T-helper 9 cell (primary cell): Measurements from ENCODE around the gene CNTNAP2.

Experiments used
- DNase-seq: peaks from one replicate; pipeline ENCODE4 v3.0.0-alpha.2; 2020

CNTNAP2 gene

DNA sequence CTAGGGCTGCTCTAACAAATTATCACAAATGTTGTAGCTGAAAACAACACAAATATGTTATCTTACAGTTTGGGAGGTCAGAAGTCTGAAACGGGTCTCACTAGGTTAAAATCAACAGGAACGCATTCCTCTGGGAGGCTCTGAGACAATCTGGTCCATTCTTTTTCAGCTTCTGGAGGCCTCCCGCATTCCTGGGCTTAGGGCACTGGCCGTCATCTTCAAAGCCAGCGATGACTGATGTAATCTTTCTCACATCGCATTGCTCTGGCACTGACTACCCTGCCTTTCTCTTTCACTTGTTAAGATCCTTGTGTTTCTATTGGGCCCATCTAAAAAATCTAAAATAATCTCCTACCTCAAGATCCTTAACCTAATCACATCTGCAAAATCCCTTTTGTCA lies 1402.5 kb downstream of the CNTNAP2 start:
- DNase-seq: no peak

DNA sequence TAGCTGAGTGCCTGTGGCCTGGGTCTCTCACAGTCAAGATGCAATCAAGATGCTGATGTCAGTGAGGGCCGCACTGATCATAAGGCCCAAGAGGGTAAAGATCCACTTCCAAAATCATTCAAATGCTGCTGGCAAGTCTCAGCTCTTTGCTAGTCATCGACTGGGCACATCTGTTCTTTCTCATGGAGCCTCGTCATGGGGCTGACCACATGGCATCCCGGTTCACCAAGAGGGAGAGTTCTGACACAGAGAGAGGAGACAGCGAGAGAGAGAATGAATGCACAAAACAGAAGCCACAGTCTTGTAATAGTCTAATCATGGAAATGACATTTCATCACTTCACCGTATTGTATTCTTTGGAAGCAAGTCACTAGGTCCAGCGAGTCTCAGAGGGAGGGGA lies 1406.5 kb downstream of the CNTNAP2 start:
- no peak for DNase-seq

DNA sequence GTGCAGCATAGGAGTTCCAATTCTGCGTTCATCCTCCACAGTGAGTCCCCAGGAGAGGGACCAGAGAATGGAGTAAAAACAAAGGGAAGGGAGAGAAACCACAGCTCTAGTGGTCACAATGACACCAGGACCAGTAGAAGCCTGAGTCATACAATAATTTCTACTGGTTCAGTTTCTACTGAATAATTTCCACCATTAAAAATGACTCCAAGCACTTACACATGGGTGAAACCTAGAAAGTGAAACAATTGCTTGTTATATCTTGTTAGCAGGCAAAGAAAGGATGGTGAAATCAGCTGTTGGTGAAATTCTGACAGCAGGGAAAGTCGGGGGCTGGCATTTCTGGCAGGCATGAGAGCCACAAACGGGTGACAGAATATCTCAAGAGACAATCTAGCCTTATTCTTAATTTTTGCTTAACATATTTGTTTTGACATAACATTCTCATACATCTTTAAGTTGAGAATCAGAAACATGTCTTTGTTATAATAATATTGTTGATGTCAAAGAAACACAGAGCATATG lies 1408.2 kb downstream of the CNTNAP2 start:
- DNase-seq: no peak

DNA sequence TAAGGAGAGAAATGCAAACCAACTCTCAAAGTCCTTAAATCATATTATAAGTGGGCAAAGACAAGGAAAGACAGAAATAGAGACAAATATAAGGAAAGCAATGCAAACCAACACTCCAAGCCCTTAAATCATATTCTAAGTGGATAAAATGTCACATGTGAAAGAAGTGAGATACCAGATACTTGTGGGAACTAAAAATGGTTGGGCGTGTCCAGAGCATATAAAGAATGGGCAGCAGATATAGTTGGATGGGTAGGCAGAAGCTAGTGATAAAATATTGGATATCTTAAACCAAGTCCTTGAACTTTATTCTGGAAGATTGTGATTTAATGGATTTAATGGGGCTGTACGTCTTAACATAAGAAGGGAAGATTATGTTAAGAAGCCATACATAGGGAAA lies 1408.7 kb downstream of the CNTNAP2 start:
- no peak for DNase-seq

DNA sequence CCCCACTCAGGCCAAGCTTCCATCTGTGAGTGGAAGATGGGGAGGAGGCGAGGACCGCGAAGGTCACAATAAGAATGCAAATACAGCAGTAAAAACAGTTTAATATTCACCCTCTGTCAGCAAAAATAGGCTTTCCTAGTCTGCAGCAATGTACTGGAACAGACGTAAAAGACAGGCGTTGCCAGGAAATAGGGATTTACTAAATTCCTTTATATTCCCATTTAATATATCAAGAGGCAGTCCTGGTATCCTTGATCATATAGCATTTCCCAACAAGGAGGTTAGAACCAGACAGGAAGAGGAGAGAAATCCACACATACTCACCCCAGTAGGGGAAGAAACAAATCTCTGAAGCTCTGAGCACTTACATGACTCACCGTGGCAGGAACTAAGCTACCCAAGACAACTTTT lies 1419.1 kb downstream of the CNTNAP2 start:
- DNase-seq: no peak

DNA sequence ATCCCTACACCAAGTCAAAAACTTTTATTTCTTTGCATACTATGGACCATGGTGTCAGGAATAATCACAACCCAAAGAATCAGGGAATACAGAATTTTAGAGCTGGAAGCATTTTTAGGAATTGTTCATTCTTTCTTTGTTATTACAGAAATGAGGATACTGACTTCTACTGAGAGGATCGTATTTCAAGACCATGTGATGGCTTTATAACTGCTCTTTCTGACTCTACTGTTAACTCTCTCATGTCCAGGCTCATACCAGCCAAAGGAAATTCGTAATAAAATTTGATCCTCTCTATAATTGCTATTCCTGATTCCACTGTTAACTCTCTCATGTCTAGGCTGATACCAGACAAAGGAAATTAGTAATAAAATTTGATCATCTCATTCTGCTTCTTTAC lies 1423.1 kb downstream of the CNTNAP2 start:
- DNase-seq: no peak

DNA sequence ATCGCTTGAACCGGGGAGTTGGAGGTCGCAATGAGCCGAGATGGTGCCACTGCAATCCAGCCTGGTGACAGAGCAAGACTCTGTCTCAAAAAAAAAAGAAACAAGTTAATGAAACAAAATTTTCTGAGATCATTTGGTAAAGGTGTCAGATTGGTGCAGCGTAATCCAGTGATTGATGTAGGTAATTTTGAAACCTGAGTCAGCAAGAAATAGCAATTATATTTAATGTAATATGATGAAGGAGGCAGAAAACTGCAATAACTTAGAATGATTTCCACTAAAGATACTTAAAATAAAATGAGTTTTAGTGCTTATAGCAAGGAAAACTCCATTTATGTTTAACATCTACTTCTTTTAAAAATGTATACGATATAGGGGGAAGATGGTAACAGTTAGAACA lies 1424.1 kb downstream of the CNTNAP2 start:
- no peak for DNase-seq

DNA sequence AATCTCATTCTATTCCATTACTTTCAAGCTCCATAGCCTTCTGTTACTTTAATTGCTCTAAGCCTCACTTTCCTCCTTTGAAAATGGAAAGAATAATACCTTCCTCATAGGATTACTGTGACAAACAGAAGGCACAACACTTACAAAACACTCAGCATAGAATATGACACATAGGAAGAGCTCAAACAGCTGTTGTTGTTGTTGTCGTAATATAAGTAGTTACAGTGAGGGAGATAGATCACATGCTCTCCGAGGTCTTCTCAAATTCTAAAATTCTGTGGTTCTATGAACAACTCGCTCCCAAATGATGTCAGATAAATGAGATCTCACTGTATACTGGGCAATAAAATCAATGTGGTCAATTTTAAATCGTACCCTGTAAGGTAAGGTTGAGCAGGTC lies 1424.7 kb downstream of the CNTNAP2 start:
- no peak for DNase-seq

DNA sequence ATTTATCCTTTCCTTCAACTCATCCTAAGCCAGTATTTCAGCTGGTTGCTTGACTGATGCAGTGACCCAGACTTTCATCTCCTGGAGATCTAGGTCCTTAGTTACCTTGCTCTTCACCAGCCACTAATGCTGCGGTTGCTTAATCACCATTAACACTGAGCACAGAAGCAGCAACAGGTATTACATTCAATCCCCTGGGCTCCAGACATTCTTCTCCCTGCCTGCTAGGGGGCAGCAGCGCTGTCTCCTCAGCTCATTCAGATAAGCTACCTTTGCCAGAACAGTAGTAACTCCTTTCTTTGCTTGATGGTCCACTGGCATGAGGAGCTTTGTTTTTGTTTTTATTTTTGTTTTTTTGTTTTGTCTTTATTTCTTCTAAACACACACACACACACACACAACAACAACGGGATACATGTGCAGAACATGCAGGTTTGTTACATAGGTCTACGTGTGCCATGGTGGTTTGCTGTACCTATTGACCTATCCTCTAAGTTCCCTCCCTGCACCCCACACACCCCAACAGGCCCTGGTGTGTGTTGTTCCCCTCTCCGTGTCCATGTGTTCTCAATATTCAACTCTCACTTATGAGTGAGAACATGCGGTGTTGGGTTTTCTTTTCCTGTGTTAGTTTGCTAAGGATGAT lies 1430.8 kb downstream of the CNTNAP2 start:
- no peak for DNase-seq

DNA sequence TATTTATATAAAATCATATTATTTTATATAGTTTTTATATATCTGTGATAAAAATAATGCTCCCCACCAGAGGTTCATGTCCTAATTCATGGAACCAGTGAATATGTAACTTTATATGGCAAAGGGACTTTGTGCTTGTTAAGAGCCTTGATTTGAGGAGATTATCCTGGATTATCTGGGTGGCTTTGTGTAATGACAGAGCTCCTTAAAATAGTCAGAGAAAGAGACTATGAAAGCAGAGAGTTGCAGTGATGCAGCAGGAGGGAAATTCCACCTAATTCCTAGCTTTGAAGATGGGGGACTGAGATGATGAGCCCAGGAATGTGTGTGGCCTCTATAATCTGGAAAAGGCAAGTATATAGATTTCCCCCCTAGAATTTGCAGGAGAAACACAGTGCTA lies 1439.7 kb downstream of the CNTNAP2 start:
- DNase-seq: no peak

DNA sequence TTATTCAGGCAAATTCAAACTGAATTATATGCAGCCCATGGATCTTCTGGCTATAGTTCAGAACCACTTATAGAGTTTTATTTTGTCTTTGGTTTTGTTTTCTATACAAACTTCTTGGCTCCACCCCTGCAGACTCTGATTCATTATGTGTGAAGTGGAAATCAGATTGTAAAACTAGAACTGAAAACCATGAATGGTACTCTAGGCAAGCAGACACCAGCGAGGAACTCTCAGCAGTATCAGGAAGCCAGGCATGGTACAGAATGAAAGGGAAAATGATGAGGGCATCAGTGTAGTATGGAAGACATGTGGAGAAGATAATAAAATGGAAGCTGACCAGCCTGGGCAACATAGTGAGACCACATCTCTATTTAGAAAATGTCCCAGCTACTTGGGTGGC lies 1447.1 kb downstream of the CNTNAP2 start:
- DNase-seq: no peak

DNA sequence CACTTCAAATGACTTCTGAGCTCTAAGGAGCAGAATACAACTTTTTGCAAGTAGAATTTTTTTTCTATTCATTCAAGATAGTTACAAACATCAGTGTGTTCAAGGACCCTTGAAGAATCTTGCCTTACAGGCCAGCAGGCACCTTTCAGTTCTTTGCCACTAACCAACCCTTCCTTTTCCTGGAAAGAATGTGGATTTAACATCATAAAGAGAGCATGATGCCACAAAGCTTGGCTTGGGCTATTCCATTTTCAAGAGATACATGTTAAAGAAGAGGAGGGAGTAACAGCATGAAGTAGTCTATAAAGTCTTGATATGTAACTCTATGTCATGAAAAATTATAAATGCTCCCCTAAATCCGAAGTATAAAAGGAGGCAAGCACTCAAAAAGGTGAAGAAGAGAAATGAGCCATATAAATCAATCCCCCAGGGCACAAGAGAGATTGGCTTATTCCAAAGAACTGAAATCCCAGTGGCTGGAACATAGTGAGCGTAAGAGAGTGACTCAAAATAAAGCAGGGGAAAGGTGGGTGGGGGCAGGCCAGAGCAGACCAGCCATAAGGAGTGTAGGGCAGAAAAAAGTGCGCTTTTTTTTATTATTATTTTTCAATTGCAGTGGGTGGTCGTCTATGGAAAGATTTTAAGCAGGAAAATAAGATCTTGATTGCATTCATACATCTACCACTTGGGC lies 1448.3 kb downstream of the CNTNAP2 start:
- DNase-seq: no peak

DNA sequence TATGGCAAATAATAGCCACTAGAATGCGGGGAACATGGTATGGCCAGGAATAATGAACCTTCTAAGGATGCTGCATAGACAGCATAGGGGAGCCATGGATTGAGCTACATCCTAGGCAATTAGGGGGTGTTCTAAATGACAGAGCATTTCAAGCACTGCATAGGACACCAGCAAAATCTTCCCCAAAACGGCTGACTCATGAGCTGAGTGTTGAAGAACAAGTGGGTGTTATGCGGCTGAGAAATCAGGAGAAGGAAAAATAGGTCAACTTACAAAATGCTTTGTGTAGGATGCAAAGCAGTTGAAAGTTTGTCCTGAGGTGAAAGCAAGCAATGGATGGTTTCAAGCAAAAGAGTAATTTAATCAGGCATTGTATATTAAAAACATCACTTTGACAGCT lies 1450.4 kb downstream of the CNTNAP2 start:
- no peak for DNase-seq

DNA sequence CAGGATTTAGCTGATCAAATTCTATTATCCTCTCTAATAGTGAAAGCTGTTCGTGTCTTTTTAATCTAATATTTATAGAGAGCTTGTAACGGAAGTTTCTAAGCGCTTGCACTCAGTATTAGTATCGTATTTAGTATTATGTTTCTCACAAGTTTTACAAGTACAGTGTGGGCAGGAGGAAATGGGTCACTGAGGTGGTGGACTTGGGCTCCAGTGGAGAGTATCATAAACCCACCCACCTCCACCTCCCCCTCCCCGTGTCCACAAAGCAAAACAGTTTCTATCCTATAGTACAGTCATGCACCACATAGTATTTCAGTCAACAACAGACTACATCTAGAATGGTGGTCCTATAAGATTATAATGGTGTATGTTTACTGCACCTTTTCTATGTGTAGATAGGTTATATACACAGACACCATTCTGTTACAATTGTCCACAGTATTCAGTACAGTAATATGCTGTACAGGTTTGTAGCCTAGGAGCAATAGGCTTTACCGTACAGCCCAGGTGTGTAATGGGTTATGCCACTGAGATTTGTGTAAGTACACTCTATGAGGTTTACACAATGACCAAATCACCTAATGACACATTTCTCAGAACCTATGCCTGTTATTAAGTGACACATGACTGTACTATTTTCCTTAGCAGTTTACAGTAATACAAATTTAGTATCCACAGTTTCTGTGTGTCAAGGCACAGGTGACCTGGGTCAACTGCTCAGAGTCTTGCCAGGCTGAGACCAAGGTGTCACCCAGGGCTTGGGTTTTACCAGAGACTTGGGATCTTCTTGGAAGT lies 1452.7 kb downstream of the CNTNAP2 start:
- DNase-seq: no peak

DNA sequence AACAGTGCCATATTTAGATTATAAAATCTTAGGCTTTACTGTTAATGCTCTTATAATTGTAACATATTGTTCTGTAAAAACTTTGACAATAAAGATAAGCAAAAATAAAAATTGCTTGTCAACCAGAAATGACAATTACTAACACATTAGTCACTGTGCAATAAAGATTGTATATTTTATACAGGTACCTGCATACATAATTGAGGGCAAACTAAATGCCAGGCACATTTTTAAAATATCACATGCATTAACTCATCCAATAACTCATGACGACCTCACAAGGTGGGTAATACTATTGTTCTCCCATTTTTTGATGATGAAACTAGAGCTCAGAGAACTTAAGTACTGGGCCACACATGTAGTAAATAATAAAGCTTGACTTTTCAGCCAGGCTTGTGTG lies 1453.8 kb downstream of the CNTNAP2 start:
- DNase-seq: no peak

DNA sequence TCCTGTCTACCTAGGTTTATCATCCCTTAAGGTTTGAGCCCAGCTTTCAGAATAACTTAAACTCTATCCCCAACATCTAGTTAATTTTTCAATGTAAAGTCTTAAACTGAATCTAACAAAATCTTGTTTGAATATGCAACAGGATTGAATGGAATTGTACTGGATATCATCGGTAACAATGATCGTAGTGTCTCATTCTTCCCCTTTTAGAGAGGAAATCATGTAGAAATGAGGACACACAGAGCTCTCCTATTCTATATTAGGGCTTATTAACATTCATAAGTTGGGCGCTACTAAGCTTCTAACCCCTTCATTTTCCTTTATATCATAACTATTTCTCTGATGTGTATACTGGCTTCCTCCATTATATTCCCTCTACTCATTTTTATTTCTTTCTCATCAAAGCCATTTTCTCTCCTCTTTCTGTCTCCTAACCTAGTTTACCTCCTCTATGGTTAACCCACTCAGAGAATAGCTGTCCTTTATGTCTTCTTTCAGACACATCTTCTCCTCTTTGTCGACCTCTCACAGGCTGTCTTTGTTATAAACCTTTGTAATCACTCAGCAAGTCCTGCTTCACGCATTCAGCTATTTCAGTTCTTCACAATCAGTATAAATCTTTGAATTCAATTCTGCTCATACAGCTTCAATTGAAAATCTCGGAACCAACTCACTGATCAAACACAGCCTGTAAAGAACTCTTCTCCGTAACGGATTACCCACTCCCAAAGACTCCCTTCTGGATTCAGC lies 1455.0 kb downstream of the CNTNAP2 start:
- DNase-seq: no peak

DNA sequence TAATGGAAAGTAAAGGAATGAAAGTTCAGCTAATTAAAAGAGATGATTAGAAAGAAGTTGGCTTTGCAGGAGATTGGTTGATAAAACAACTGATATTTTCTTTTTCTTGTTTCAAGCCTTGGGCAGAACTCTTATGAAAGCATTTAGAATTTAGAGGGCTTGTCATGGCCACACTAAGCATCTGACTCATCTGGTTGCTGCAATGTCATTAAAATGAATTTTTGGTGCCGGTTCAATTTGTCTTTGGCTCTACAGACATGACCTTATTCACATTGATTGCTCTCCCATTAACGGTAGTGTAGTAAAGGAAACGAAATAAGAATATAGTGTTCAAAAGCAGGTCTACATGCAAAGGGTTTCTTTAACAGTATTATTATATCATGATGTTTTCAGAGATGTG lies 1461.6 kb downstream of the CNTNAP2 start:
- no peak for DNase-seq

DNA sequence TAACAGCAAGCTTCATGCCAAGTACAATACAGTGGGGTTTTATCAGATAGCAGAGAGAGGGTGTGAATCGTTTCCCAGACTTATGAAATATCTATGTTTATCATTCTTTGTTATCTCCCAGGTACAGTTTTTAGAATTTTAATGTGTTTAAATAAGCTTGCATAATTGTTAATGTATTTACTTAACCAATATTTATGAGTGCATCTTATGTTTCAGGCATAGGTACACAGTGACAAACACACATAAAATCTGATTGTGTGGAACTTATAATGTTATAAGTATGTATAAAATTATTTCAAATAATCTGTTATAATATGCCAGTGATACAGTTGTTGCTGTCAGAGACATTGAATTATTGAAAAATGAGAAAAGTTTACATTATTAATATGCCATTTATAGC lies 1462.5 kb downstream of the CNTNAP2 start:
- no peak for DNase-seq

DNA sequence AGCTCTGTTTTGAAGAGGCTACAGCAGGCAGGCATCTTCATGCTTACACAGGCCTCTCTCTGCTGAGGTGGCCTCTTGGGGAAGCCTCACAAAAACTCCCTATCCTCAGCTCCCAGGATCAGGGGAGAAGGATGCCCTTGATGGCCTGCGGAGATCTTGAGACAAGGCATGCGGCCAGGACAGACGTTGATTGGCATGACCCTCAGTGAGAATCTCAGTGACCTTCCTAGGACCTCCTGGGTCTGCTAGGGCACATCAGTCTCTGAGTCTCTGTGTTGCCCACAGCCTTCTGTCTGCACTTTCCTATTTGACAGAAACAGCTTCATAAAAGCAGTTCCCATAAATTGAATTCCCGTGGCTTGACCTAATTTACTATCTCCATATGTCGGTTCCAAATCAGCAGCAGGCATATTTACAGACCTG lies 1468.2 kb downstream of the CNTNAP2 start:
- DNase-seq: no peak

DNA sequence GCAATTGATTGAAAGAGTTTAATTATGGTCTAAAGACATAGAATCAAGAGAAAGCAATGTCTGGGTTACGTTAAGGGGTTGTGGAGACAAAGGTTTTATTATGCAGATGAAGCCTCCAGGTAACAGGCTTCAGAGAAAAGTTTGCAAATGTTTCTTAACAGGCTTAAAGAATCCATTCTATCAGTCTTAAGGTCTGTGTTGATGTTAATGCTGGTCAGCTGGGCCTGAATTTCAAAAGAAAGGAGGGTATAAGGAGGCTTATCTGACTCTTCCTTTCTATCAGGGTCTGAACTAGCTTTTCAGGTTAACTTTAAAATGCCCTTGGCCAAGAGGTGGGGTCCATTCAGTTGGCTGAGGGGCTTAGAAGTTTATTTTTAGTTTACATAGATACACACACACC lies 1469.5 kb downstream of the CNTNAP2 start:
- DNase-seq: no peak

DNA sequence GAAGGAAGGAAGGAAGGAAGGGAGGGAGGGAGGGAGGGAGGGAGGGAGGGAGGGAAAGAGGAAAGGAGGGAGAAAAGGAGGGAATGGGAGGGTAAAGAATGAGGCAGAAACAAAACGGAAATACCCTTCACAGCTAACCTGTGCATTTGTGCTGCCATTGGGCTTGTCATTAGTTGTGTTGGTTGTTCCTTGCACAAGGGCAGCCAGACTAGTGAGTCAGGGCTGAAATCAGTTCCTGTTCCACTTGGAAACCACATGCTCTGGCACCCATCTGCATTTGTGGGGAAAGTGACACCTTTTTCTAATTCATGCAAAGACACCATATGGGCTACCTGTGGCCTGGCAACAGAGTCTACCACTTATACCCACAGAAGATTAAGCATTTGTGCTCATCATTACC lies 1469.9 kb downstream of the CNTNAP2 start:
- no peak for DNase-seq

DNA sequence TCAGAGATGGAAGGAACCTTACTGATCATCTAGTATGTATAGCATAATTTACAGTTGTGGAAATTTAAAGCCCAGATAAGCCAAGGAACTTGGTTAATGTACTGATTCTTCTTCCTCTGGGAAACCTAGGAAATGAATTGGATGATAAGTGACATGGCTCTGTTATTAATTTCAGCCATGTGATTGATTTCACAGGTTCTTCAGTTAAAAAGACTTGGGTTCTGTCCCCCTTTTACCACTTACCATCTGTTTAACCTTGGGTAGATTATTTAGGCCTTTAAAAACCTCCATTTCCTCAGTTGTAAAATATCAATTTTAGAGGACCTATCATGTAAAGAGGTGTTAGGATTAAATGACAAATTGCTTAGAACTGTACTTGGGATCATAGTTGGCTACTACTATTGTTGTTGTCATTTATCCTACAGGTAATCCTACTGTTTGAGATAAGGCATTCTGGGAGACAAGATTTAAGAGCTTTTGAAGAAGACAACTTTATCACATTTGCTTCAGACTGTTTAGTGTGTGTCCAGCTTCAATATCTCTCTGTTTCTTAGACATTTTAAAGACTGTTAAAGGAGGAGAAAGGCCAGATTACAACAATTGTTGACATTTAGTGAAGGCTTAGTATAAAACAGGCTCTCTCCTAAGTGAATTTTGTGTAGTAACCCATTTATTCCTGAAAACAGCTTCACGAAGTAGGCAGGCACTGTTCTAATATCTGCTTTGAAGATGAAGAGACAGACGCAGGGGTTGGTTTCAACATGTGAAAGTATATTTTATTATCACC lies 1476.9 kb downstream of the CNTNAP2 start:
- DNase-seq: no peak
